Neural cell (in vitro differentiated cells): ENCODE data around the gene MRPL14.

ENCODE experiments used
- POLR2AphosphoS5 ChIP-seq: IDR thresholded peaks from 2 replicates; pipeline ENCODE4 v1.6.1; 2012
- RAD21 ChIP-seq: fragments of 450-650 bp; conservative IDR thresholded peaks from 2 replicates; pipeline ENCODE4 v1.6.1; 2014; ENCODE audit warnings: antibody characterized with exemption, mild to moderate bottlenecking, moderate library complexity
- SMC3 ChIP-seq: fragments of 450-650 bp; conservative IDR thresholded peaks from 2 replicates; pipeline ENCODE4 v1.6.1; 2014; ENCODE audit warnings: antibody characterized with exemption, mild to moderate bottlenecking, moderate library complexity; ENCODE audit not compliant: poor library complexity
- TF ChIP-seq, protein P1 (sequence below): fragments of 450-650 bp; IDR thresholded peaks from 2 replicates; pipeline ENCODE4 v1.5.1; 2014; ENCODE audit warnings: antibody characterized with exemption, mild to moderate bottlenecking, moderate library complexity; ENCODE audit not compliant: poor library complexity, severe bottlenecking

DNA sequence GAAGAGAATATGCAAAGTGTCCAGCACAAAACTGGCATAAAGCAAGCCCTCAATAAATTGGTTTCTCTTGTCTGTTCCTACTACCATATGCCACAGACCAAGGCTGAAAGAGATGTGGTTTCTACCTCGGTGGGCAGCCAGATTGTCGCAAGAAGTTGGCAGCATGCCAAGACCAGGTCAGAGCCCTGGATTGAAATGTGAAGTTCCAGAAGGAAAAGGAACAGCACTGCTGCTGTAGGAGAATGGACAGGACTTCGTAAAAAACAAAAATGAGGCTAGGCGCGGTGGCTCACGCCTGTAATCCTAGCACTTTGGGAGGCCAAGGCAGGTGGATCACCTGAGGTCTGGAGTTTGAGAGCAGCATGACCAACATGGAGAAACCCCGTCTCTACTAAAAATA lies 22.1 kb downstream of the MRPL14 start:
- TF ChIP-seq, protein P1, sequence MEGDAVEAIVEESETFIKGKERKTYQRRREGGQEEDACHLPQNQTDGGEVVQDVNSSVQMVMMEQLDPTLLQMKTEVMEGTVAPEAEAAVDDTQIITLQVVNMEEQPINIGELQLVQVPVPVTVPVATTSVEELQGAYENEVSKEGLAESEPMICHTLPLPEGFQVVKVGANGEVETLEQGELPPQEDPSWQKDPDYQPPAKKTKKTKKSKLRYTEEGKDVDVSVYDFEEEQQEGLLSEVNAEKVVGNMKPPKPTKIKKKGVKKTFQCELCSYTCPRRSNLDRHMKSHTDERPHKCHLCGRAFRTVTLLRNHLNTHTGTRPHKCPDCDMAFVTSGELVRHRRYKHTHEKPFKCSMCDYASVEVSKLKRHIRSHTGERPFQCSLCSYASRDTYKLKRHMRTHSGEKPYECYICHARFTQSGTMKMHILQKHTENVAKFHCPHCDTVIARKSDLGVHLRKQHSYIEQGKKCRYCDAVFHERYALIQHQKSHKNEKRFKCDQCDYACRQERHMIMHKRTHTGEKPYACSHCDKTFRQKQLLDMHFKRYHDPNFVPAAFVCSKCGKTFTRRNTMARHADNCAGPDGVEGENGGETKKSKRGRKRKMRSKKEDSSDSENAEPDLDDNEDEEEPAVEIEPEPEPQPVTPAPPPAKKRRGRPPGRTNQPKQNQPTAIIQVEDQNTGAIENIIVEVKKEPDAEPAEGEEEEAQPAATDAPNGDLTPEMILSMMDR = no peak
- TF ChIP-seq RAD21 = no peak
- TF ChIP-seq POLR2AphosphoS5 = no peak
- TF ChIP-seq SMC3 = no peak
